Breast epithelium (tissue), 3 donors: Measurements from ENCODE around the gene RTN4R.

ENCODE experiments used
- CTCF ChIP-seq, 3 donors: fragments of 450-650 bp; IDR thresholded peaks; one replicate each; pipeline ENCODE4 v1.5.1; 2016 to 2017; ENCODE audit warnings: antibody characterized with exemption in 3 of 3, mild to moderate bottlenecking in 3 of 3, moderate library complexity in 3 of 3
- POLR2A ChIP-seq: fragments of 450-650 bp; IDR thresholded peaks from one replicate; pipeline ENCODE4 v1.6.1; 2016; ENCODE audit warnings: antibody characterized with exemption, mild to moderate bottlenecking, moderate library complexity

- TF ChIP-seq POLR2A, result no peak
- no peak for TF ChIP-seq CTCF (IDR thresholded peaks at IDR 0.05)
Observed at GRCh38 chr22:20194681-20195593, 73.2 kb downstream of the RTN4R start.
